H9 (cell line): Measurements from ENCODE around the gene MS4A10. TPM values are rescaled to one million over a fixed set of nuclear protein-coding genes. Genes with fewer than 3 reads are reported as not detected.

Source experiments
- DNase-seq: peaks from one replicate; pipeline ENCODE4 v3.0.0-alpha.2; 2017
- H2AFZ ChIP-seq: one replicate; pipeline ENCODE4 v1.6.1; 2013; ENCODE audit warnings: mild to moderate bottlenecking, low read length, control low read depth, moderate library complexity
- H2AK5ac ChIP-seq: 2 replicates; pipeline ENCODE4 v1.6.1; 2013; ENCODE audit warnings: low read length, control low read depth, mixed read lengths; ENCODE audit not compliant: insufficient read length
- H2BK120ac ChIP-seq: one replicate; pipeline ENCODE4 v1.6.1; 2013; ENCODE audit warnings: low read depth, mild to moderate bottlenecking, low read length, control low read depth, inconsistent platforms; ENCODE audit not compliant: poor library complexity, severe bottlenecking
- H2BK12ac ChIP-seq: 2 replicates; pipeline ENCODE4 v1.6.1; 2013; ENCODE audit warnings: low read length, control low read depth, mixed read lengths, low read depth; ENCODE audit not compliant: insufficient read length
- H2BK15ac ChIP-seq: 2 replicates; pipeline ENCODE4 v1.6.1; 2013; ENCODE audit warnings: low read depth, low read length, control low read depth
- H2BK20ac ChIP-seq: one replicate; pipeline ENCODE4 v1.6.1; 2013; ENCODE audit warnings: low read depth, mild to moderate bottlenecking, low read length, control low read depth, inconsistent platforms; ENCODE audit not compliant: poor library complexity, severe bottlenecking
- H2BK5ac ChIP-seq: 2 replicates; pipeline ENCODE4 v1.6.1; 2013; ENCODE audit warnings: low read length, control low read depth, mixed read lengths; ENCODE audit not compliant: insufficient read length
- H3K14ac ChIP-seq: 2 replicates; pipeline ENCODE4 v1.6.1; 2013; ENCODE audit warnings: low read length, control low read depth; ENCODE audit not compliant: insufficient read depth
- H3K18ac ChIP-seq: 2 replicates; pipeline ENCODE4 v1.6.1; 2013; ENCODE audit warnings: low read depth, mild to moderate bottlenecking, mixed read lengths, low read length, control low read depth; ENCODE audit not compliant: insufficient read length
- H3K23ac ChIP-seq: 2 replicates; pipeline ENCODE4 v1.6.1; 2013; ENCODE audit warnings: low read length, control low read depth, mixed read lengths, low read depth; ENCODE audit not compliant: insufficient read length
- H3K23me2 ChIP-seq: 2 replicates; pipeline ENCODE4 v1.6.1; 2013; ENCODE audit warnings: low read depth, mild to moderate bottlenecking, mixed read lengths, low read length, control low read depth; ENCODE audit not compliant: insufficient read length, poor library complexity, severe bottlenecking
- H3K27ac ChIP-seq: 2 replicates; pipeline ENCODE4 v1.5.1; 2013; ENCODE audit warnings: low read length, control low read depth, mixed read lengths, low read depth; ENCODE audit not compliant: insufficient read length
- H3K27me3 ChIP-seq: 2 replicates; pipeline ENCODE4 v1.6.1; 2013; ENCODE audit warnings: low read length, control low read depth, inconsistent platforms; ENCODE audit not compliant: insufficient read depth
- H3K4ac ChIP-seq: 2 replicates; pipeline ENCODE4 v1.6.1; 2013; ENCODE audit warnings: low read depth, mild to moderate bottlenecking, control low read depth, inconsistent platforms, low read length, moderate library complexity
- H3K4me1 ChIP-seq: 2 replicates; pipeline ENCODE4 v1.6.1; 2013; ENCODE audit warnings: low read length, control low read depth, inconsistent platforms; ENCODE audit not compliant: insufficient read depth
- H3K4me2 ChIP-seq: 2 replicates; pipeline ENCODE4 v1.6.1; 2013; ENCODE audit warnings: low read length, control low read depth, mixed read lengths; ENCODE audit not compliant: insufficient read length, insufficient read depth
- H3K56ac ChIP-seq: 2 replicates; pipeline ENCODE4 v1.6.1; 2013; ENCODE audit warnings: low read depth, mild to moderate bottlenecking, mixed read lengths, low read length, control low read depth; ENCODE audit not compliant: insufficient read length
- H3K79me1 ChIP-seq: 2 replicates; pipeline ENCODE4 v1.6.1; 2013; ENCODE audit warnings: low read depth, mild to moderate bottlenecking, moderate library complexity, low read length, control low read depth, inconsistent platforms; ENCODE audit not compliant: insufficient read depth, poor library complexity, severe bottlenecking
- H3K79me2 ChIP-seq: 2 replicates; pipeline ENCODE4 v1.6.1; 2013; ENCODE audit warnings: low read length, control low read depth, inconsistent platforms; ENCODE audit not compliant: insufficient read depth
- H3K9ac ChIP-seq: 2 replicates; pipeline ENCODE4 v1.6.1; 2013; ENCODE audit warnings: low read length, control low read depth, mixed read lengths; ENCODE audit not compliant: insufficient read length; ENCODE audit errors: extremely low read depth
- H3K9me3 ChIP-seq: one replicate; pipeline ENCODE4 v1.6.1; 2013; ENCODE audit warnings: low read depth, low read length, inconsistent platforms; ENCODE audit not compliant: control insufficient read depth
- H3T11ph ChIP-seq: one replicate; pipeline ENCODE4 v1.6.1; 2013; ENCODE audit warnings: mild to moderate bottlenecking, low read length, control low read depth, inconsistent platforms
- H4K20me1 ChIP-seq: one replicate; pipeline ENCODE4 v1.6.1; 2013; ENCODE audit not compliant: control insufficient read depth, insufficient read length, insufficient read depth
- H4K5ac ChIP-seq: 2 replicates; pipeline ENCODE4 v1.6.1; 2013; ENCODE audit warnings: low read depth, mild to moderate bottlenecking, mixed read lengths, low read length, control low read depth; ENCODE audit not compliant: insufficient read length
- H4K8ac ChIP-seq: replicated peaks from 2 replicates; pipeline ENCODE4 v1.6.1; 2013; ENCODE audit warnings: low read length, control low read depth, mixed read lengths, low read depth; ENCODE audit not compliant: insufficient read length
- H4K91ac ChIP-seq: 2 replicates; pipeline ENCODE4 v1.6.1; 2013; ENCODE audit warnings: low read depth, mild to moderate bottlenecking, moderate library complexity, mixed read lengths, low read length, control low read depth; ENCODE audit not compliant: insufficient read length
- H3K27ac Mint-ChIP-seq, 3 experiments: 2 replicates in 2 of 3; 3 replicates in 1 of 3; pipeline ENCODE4 v1.8.0; 2020 to 2021; ENCODE audit warnings: mixed read lengths in 3 of 3, mild to moderate bottlenecking in 1 of 3, moderate library complexity in 1 of 3
- H3K27me3 Mint-ChIP-seq: 2 replicates; pipeline ENCODE4 v1.8.0; 2021; ENCODE audit warnings: low read depth, mild to moderate bottlenecking, moderate library complexity, mixed read lengths
- H3K36me3 Mint-ChIP-seq, 3 experiments: 2 replicates in 2 of 3; 3 replicates in 1 of 3; pipeline ENCODE4 v1.8.0; 2020 to 2021; ENCODE audit warnings: low read depth in 3 of 3, mixed read lengths in 3 of 3; ENCODE audit not compliant: insufficient read depth in 1 of 3
- H3K4me1 Mint-ChIP-seq, 2 experiments: 2 replicates each; pipeline ENCODE4 v1.8.0; 2020; ENCODE audit warnings: mixed read lengths in 2 of 2
- H3K4me3 Mint-ChIP-seq, 2 experiments: 2 replicates in 1 of 2; 3 replicates in 1 of 2; pipeline ENCODE4 v1.8.0; 2020 to 2021; ENCODE audit warnings: mild to moderate bottlenecking in 2 of 2, mixed read lengths in 2 of 2, moderate library complexity in 1 of 2
- H3K9me3 Mint-ChIP-seq, 2 experiments: 2 replicates in 1 of 2; 3 replicates in 1 of 2; pipeline ENCODE4 v1.8.0; 2020; ENCODE audit warnings: mild to moderate bottlenecking in 2 of 2, mixed read lengths in 2 of 2, moderate library complexity in 1 of 2
- CTCF ChIP-seq: fragments of 200-600 bp; sonication (generic); conservative IDR thresholded peaks from 3 replicates; pipeline ENCODE4 v1.8.0; 2021; ENCODE audit warnings: antibody characterized with exemption, mild to moderate bottlenecking
- WGBS: extraction: QIAGEN DNeasy Blood & Tissue Kit; methylation state at CpG from one replicate; pipeline ENCODE4 v1.1.7; 2013; ENCODE audit warnings: missing lambda C conversion rate, low lambda C conversion rate, mixed read lengths; ENCODE audit not compliant: insufficient read length; ENCODE audit errors: extremely low coverage; 5-methylcytosine and 5-hydroxymethylcytosine counted together
- total RNA-seq: library from RNA; stranded (reverse); gene quantifications from 2 replicates; pipeline ENCODE4 v1.2.1, GENCODE V29; 2021

Gene MS4A10
- total RNA-seq, 1 experiment from 2014 or later: not detected

GRCh38 chr11:60786811-60787567, 1.9 kb downstream of the MS4A10 start:
- Mint-ChIP-seq H3K4me3 (no peak overlapping the region; a peak in 1 of 5 replicates), H3K27me3 (peaks cover 4% of the 10 kb centered on the region; the same call in 1 of the 2 replicates), H3K36me3 (peaks cover 0 to 8% (median 6%) of the 10 kb centered on the region in 3 experiments; a peak in 5 of 7 replicates), H3K4me1 (no peaks in the 10 kb centered on the region), H3K9me3 (peaks cover 16 to 22% of the 10 kb centered on the region in 2 experiments), H3K27ac (no peak overlapping the region)
- H2AK5ac ChIP-seq: no peak overlapping the region
- H2BK5ac ChIP-seq: no peak overlapping the region
- no peak overlapping the region for H4K5ac ChIP-seq
- no peak overlapping the region for H3K4me2 ChIP-seq
- H2AFZ ChIP-seq: no peak overlapping the region
- no peak for TF ChIP-seq CTCF
- DNase-seq: no peak
- H3K27me3 ChIP-seq: no peaks in the 10 kb centered on the region
- no peak overlapping the region for H4K91ac ChIP-seq
- WGBS: no CpG with 5 or more reads among the region's 15 CpGs
- no peaks in the 10 kb centered on the region for H3K23me2 ChIP-seq
- no peaks in the 10 kb centered on the region for H3K79me2 ChIP-seq
- no peak overlapping the region for H2BK20ac ChIP-seq
- H3K4me1 ChIP-seq: no peaks in the 10 kb centered on the region
- no peaks in the 10 kb centered on the region for H3K79me1 ChIP-seq
- H3K9ac ChIP-seq: no peak overlapping the region
- H2BK15ac ChIP-seq: no peak overlapping the region
- no peak overlapping the region for H2BK12ac ChIP-seq
- no peak overlapping the region for H3K56ac ChIP-seq
- H4K8ac ChIP-seq: no peak overlapping the region
- no peak overlapping the region for H2BK120ac ChIP-seq
- H3K9me3 ChIP-seq: peaks cover 7% of the 10 kb centered on the region
- no peak overlapping the region for H3K4ac ChIP-seq
- no peak overlapping the region for H3T11ph ChIP-seq
- no peak overlapping the region for H3K14ac ChIP-seq
- no peak overlapping the region for H3K23ac ChIP-seq
- H3K18ac ChIP-seq: no peak overlapping the region
- no peaks in the 10 kb centered on the region for H4K20me1 ChIP-seq
- H3K27ac ChIP-seq: no peak overlapping the region
